GM18951 (cell line): ENCODE measurements around the gene RAC2.

Experiments used
- POLR2A ChIP-seq: IDR thresholded peaks from 4 replicates; pipeline ENCODE4 v1.6.1; 2011; ENCODE audit warnings: mild to moderate bottlenecking; ENCODE audit not compliant: insufficient read length, insufficient read depth; ENCODE audit errors: extremely low read depth
- in situ Hi-C: fragments of 300-500 bp; cut with MboI; formaldehyde crosslinking; loops from one replicate; pipeline ENCODE4 v1.12.0; 2022; ENCODE audit warnings: low sequenced_read_pairs, mixed read lengths, inconsistent platforms; ENCODE audit not compliant: unreplicated experiment

Gene RAC2

GRCh38 chr22:37193629-37194191 lies 50.4 kb downstream of the RAC2 start:
- in situ Hi-C loops, result no loop called here
- TF ChIP-seq POLR2A, result no peak

- no peak for TF ChIP-seq POLR2A
- in situ Hi-C loops, result no loop called here
Measured at GRCh38 chr22:37192741-37193140, 51.3 kb downstream of the RAC2 start.

GRCh38 chr22:37192204-37192603 lies 51.9 kb downstream of the RAC2 start:
- TF ChIP-seq POLR2A, result no peak
- in situ Hi-C loops, result no loop called here

GRCh38 chr22:37190262-37190780 lies 53.7 kb downstream of the RAC2 start:
- TF ChIP-seq POLR2A, result no peak
- in situ Hi-C loops, result no loop called here

GRCh38 chr22:37188901-37189466 lies 55.1 kb downstream of the RAC2 start:
- in situ Hi-C loops, result no loop called here
- TF ChIP-seq POLR2A, result no peak

GRCh38 chr22:37187891-37188761 lies 55.9 kb downstream of the RAC2 start, which contains the start of gene C1QTNF6:
C1QTNF6 (minus strand) TSS chr22:37188247; CDS start chr22:37188213, 34 bp downstream.
- no peak for TF ChIP-seq POLR2A
- in situ Hi-C loops, result no loop called here

- in situ Hi-C loops, result no loop called here
- no peak for TF ChIP-seq POLR2A
Measured at GRCh38 chr22:37187552-37187890, 56.5 kb downstream of the RAC2 start.

- in situ Hi-C loops, result no loop called here
- no peak for TF ChIP-seq POLR2A
Measured at GRCh38 chr22:37186997-37187522, 57.0 kb downstream of the RAC2 start.

- in situ Hi-C loops, result no loop called here
- no peak for TF ChIP-seq POLR2A
Measured at GRCh38 chr22:37186228-37186996, 57.7 kb downstream of the RAC2 start.

- TF ChIP-seq POLR2A, result no peak
- in situ Hi-C loops, result no loop called here
Measured at GRCh38 chr22:37185646-37186227, 58.3 kb downstream of the RAC2 start.

- no peak for TF ChIP-seq POLR2A
- in situ Hi-C loops, result no loop called here
Measured at GRCh38 chr22:37184816-37185541, 59.1 kb downstream of the RAC2 start.

GRCh38 chr22:37184380-37184755 lies 59.7 kb downstream of the RAC2 start:
- no peak for TF ChIP-seq POLR2A
- in situ Hi-C loops, result no loop called here
